IMR-90 (cell line): Measurements from ENCODE around the gene SIRPG.

ENCODE experiments used
- CEBPB ChIP-seq: IDR thresholded peaks from 2 replicates; pipeline ENCODE4 v1.6.1; 2012; ENCODE audit warnings: low read depth, low read length, improper control_type of control experiment
- FOS ChIP-seq: fragments of 150-350 bp; IDR thresholded peaks from 2 replicates; pipeline ENCODE4 v1.6.1; 2016; ENCODE audit warnings: low read depth, low read length
- MAFK ChIP-seq: IDR thresholded peaks from 2 replicates; pipeline ENCODE4 v1.6.1; 2012; ENCODE audit warnings: low read depth, low read length, improper control_type of control experiment
- MXI1 ChIP-seq: IDR thresholded peaks from 2 replicates; pipeline ENCODE4 v1.6.1; 2012; ENCODE audit warnings: low read depth, mild to moderate bottlenecking, low read length, moderate library complexity, borderline replicate concordance
- POLR2A ChIP-seq: IDR thresholded peaks from 2 replicates; pipeline ENCODE4 v1.6.1; 2012; ENCODE audit warnings: mild to moderate bottlenecking, low read depth, low read length
- RAD21 ChIP-seq: IDR thresholded peaks from 2 replicates; pipeline ENCODE4 v1.6.1; 2012; ENCODE audit warnings: low read length, improper control_type of control experiment
- RCOR1 ChIP-seq: IDR thresholded peaks from 2 replicates; pipeline ENCODE4 v1.6.1; 2012; ENCODE audit warnings: mild to moderate bottlenecking, low read length, improper control_type of control experiment; ENCODE audit not compliant: insufficient replicate concordance
- RFX5 ChIP-seq: IDR thresholded peaks from 2 replicates; pipeline ENCODE4 v1.8.0; 2012; ENCODE audit warnings: low read depth, mild to moderate bottlenecking, low read length, moderate library complexity
- SMC3 ChIP-seq: fragments of 150-350 bp; IDR thresholded peaks from 2 replicates; pipeline ENCODE4 v1.6.1; 2016; ENCODE audit warnings: low read depth, mild to moderate bottlenecking, antibody characterized with exemption, low read length, moderate library complexity
- TF ChIP-seq, protein P1 (sequence below): conservative IDR thresholded peaks from 2 replicates; pipeline ENCODE4 v1.5.1; 2012; ENCODE audit warnings: mild to moderate bottlenecking, low read depth, low read length, improper control_type of control experiment
- TF ChIP-seq, protein P2 (sequence below): fragments of 150-350 bp; IDR thresholded peaks from 2 replicates; pipeline ENCODE4 v1.6.1; 2017; ENCODE audit warnings: mild to moderate bottlenecking, antibody characterized with exemption, low read length, low read depth
- TF ChIP-seq, protein P3 (sequence below): fragments of 150-350 bp; IDR thresholded peaks from 2 replicates; pipeline ENCODE4 v1.6.1; 2016; ENCODE audit warnings: low read depth, mild to moderate bottlenecking, low read length, moderate library complexity, borderline replicate concordance

DNA sequence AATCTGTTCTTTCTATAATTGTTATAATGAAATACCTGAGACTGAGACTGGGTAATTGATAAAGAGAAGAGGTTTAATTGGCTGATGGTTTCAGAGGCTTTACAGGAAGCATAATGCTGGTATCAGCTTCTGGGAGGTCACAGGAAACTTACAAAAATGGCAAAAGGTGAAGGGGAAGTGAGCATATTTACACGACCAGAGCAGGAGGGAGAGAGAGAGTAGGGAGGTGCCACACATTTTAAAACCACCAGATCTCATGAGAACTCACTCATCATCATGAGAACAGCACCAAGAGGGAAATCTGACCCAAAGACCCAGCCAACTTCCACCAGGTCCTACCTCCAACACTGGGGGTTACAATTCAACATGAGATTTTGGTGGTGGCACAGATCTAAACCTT is 35.1 kb downstream of the SIRPG start:
- TF ChIP-seq POLR2A, result no peak
- TF ChIP-seq RAD21, result no peak
- TF ChIP-seq, protein P1, sequence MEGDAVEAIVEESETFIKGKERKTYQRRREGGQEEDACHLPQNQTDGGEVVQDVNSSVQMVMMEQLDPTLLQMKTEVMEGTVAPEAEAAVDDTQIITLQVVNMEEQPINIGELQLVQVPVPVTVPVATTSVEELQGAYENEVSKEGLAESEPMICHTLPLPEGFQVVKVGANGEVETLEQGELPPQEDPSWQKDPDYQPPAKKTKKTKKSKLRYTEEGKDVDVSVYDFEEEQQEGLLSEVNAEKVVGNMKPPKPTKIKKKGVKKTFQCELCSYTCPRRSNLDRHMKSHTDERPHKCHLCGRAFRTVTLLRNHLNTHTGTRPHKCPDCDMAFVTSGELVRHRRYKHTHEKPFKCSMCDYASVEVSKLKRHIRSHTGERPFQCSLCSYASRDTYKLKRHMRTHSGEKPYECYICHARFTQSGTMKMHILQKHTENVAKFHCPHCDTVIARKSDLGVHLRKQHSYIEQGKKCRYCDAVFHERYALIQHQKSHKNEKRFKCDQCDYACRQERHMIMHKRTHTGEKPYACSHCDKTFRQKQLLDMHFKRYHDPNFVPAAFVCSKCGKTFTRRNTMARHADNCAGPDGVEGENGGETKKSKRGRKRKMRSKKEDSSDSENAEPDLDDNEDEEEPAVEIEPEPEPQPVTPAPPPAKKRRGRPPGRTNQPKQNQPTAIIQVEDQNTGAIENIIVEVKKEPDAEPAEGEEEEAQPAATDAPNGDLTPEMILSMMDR, result no peak
- TF ChIP-seq RCOR1, result no peak
- TF ChIP-seq FOS, result no peak
- TF ChIP-seq RFX5, result no peak
- no peak for TF ChIP-seq MXI1
- no peak for TF ChIP-seq SMC3
- TF ChIP-seq CEBPB, result no peak
- TF ChIP-seq, protein P2, sequence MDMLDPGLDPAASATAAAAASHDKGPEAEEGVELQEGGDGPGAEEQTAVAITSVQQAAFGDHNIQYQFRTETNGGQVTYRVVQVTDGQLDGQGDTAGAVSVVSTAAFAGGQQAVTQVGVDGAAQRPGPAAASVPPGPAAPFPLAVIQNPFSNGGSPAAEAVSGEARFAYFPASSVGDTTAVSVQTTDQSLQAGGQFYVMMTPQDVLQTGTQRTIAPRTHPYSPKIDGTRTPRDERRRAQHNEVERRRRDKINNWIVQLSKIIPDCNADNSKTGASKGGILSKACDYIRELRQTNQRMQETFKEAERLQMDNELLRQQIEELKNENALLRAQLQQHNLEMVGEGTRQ, result no peak
- no peak for TF ChIP-seq MAFK
- TF ChIP-seq, protein P3, sequence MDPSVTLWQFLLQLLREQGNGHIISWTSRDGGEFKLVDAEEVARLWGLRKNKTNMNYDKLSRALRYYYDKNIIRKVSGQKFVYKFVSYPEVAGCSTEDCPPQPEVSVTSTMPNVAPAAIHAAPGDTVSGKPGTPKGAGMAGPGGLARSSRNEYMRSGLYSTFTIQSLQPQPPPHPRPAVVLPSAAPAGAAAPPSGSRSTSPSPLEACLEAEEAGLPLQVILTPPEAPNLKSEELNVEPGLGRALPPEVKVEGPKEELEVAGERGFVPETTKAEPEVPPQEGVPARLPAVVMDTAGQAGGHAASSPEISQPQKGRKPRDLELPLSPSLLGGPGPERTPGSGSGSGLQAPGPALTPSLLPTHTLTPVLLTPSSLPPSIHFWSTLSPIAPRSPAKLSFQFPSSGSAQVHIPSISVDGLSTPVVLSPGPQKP, result no peak
